NCI-H1436 treated with DMSO at 0.1 percent for 48 hours (cell line): ENCODE measurements around the gene PPP1R9A.

Experiments used
- DNase-seq: peaks from one replicate; lab custom pipeline; 2025; lab: John Stamatoyannopoulos, UW

PPP1R9A gene

GRCh38 chr7:94909179-94909466, 1.7 kb downstream of the PPP1R9A start:
- no peak for DNase-seq

GRCh38 chr7:94912085-94912484, 4.7 kb downstream of the PPP1R9A start:
- no peak for DNase-seq

- DNase-seq, result no peak
Observed at GRCh38 chr7:94913391-94913790, 6.0 kb downstream of the PPP1R9A start.

- DNase-seq, result no peak
Observed at GRCh38 chr7:94921911-94922310, 14.5 kb downstream of the PPP1R9A start.

GRCh38 chr7:94922457-94922856, 15.1 kb downstream of the PPP1R9A start:
- DNase-seq, result no peak

- DNase-seq, result no peak
Observed at GRCh38 chr7:94923412-94923811, 16.0 kb downstream of the PPP1R9A start.

- no peak for DNase-seq
Observed at GRCh38 chr7:94928168-94928707, 20.8 kb downstream of the PPP1R9A start.

GRCh38 chr7:94933256-94933990, 26.0 kb downstream of the PPP1R9A start:
- DNase-seq, result no peak

- no peak for DNase-seq
Observed at GRCh38 chr7:94939395-94939794, 32.0 kb downstream of the PPP1R9A start.

GRCh38 chr7:94940241-94940640, 32.8 kb downstream of the PPP1R9A start:
- DNase-seq, result no peak

GRCh38 chr7:94941844-94942632, 34.6 kb downstream of the PPP1R9A start:
- peak; percentile 46 for DNase-seq

- no peak for DNase-seq
Observed at GRCh38 chr7:94943134-94943533, 35.7 kb downstream of the PPP1R9A start.

GRCh38 chr7:94949532-94949931, 42.1 kb downstream of the PPP1R9A start:
- DNase-seq, result no peak

- no peak for DNase-seq
Observed at GRCh38 chr7:94955807-94956206, 48.4 kb downstream of the PPP1R9A start.

- DNase-seq, result no peak
Observed at GRCh38 chr7:94957061-94957460, 49.7 kb downstream of the PPP1R9A start.

GRCh38 chr7:94962661-94963060, 55.3 kb downstream of the PPP1R9A start:
- DNase-seq, result no peak

- no peak for DNase-seq
Observed at GRCh38 chr7:94969434-94970084, 62.2 kb downstream of the PPP1R9A start.

GRCh38 chr7:94970085-94970576, 62.7 kb downstream of the PPP1R9A start:
- DNase-seq, result no peak

GRCh38 chr7:94971051-94971867, 63.9 kb downstream of the PPP1R9A start:
- DNase-seq, result no peak

- no peak for DNase-seq
Observed at GRCh38 chr7:94972296-94972695, 64.9 kb downstream of the PPP1R9A start.

GRCh38 chr7:94973844-94974243, 66.5 kb downstream of the PPP1R9A start:
- DNase-seq, result no peak

- no peak for DNase-seq
Observed at GRCh38 chr7:94974423-94974822, 67.0 kb downstream of the PPP1R9A start.
